ENCODE measurements around the gene CKM. TPM values are rescaled to one million over a fixed set of nuclear protein-coding genes. Genes with fewer than 3 reads are reported as not detected.

CKM gene
- polyA plus RNA-seq, 2 of the 4 experiments (the other 2 are of a cell fraction), result not detected

DNA sequence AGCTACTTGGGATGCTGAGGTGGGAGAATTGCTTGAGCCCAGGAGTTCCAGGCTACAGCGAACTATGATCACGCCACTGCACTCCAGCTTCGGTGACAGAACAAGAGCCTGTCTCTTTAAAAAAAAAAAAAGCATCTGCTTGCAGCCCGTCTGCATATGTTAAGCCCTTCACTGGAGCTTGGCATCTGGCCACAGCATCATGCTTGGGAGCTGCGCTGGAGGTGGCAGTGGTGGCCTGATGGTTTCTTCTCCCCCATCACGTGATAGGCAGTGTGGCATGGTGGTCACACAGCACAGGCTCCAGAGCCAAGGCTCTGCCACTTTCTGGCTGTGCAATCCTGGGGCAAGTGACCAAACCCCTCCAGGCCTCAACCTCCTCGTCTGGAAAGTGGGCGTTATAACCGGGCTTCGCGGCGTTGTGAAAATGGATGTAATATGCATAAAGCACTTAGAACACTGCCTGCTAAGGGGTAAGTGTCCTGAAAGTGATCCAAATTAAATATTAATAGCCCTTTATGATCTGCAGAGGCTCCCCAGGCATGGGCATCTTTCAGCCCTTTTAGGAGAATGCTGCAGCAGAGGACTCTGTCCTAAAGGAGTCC is 47.2 kb downstream of the CKM start:
- WGBS (ENCODE audit: missing lambda C conversion rate), result 79% methylated on average over 12 of the region's 12 CpGs

GRCh38 chr19:45273521-45273855 is 49.2 kb downstream of the CKM start:
- H3K4me2 ChIP-seq, result no peak overlapping the region
- ATAC-seq (no peak), DNase-seq (ENCODE audit: low read depth in 1 of 2, low spot score in 1 of 2) (no peak), FAIRE-seq (no peak)
- no peaks in the 10 kb centered on the region for H3K9me3 ChIP-seq
- ChIA-PET CTCF (no interaction called here), POLR2A (no interaction called here)
- TF ChIP-seq ATOH8 (CRISPR knock-in tag; IDR thresholded peaks at IDR 0.05; ENCODE audit: low read depth), result no peak
- TF ChIP-seq KDM5A (IDR thresholded peaks at IDR 0.05), result no peak
- TF ChIP-seq ZFP36 (IDR thresholded peaks at IDR 0.05; ENCODE audit: borderline replicate concordance, partially characterized antibody), result no peak
- TF ChIP-seq ESRRA (IDR thresholded peaks at IDR 0.05; ENCODE audit: borderline replicate concordance, low read length), result no peak
- TF ChIP-seq, protein P1, sequence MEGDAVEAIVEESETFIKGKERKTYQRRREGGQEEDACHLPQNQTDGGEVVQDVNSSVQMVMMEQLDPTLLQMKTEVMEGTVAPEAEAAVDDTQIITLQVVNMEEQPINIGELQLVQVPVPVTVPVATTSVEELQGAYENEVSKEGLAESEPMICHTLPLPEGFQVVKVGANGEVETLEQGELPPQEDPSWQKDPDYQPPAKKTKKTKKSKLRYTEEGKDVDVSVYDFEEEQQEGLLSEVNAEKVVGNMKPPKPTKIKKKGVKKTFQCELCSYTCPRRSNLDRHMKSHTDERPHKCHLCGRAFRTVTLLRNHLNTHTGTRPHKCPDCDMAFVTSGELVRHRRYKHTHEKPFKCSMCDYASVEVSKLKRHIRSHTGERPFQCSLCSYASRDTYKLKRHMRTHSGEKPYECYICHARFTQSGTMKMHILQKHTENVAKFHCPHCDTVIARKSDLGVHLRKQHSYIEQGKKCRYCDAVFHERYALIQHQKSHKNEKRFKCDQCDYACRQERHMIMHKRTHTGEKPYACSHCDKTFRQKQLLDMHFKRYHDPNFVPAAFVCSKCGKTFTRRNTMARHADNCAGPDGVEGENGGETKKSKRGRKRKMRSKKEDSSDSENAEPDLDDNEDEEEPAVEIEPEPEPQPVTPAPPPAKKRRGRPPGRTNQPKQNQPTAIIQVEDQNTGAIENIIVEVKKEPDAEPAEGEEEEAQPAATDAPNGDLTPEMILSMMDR (IDR thresholded peaks at IDR 0.05), result no peak
- no peak for TF ChIP-seq TFCP2L1 (CRISPR knock-in tag; IDR thresholded peaks at IDR 0.05)
- no peak for TF ChIP-seq HES2 (IDR thresholded peaks at IDR 0.05)
- WGBS (ENCODE audit: missing lambda C conversion rate), result 91% methylated on average over 14 of the region's 14 CpGs
- no peaks in the 10 kb centered on the region for H3K4me1 ChIP-seq
- H3K4me3 ChIP-seq, result no peak overlapping the region
- no peak overlapping the region for H3K27ac ChIP-seq

More for the DNA sequence above, 47.2 kb downstream of the CKM start:
- ATAC-seq (no peak), DNase-seq (ENCODE audit: low read depth in 1 of 2, low spot score in 1 of 2) (no peak), FAIRE-seq (no peak)
- Histone ChIP-seq H3K4me2 (no peak overlapping the region), H3K9me3 (no peaks in the 10 kb centered on the region), H3K4me3 (no peak overlapping the region), H3K4me1 (no peaks in the 10 kb centered on the region), H3K27ac (no peak overlapping the region)
- no peak for TF ChIP-seq MYC (IDR thresholded peaks at IDR 0.05; ENCODE audit: borderline replicate concordance, low read length)
- TF ChIP-seq, protein P2, sequence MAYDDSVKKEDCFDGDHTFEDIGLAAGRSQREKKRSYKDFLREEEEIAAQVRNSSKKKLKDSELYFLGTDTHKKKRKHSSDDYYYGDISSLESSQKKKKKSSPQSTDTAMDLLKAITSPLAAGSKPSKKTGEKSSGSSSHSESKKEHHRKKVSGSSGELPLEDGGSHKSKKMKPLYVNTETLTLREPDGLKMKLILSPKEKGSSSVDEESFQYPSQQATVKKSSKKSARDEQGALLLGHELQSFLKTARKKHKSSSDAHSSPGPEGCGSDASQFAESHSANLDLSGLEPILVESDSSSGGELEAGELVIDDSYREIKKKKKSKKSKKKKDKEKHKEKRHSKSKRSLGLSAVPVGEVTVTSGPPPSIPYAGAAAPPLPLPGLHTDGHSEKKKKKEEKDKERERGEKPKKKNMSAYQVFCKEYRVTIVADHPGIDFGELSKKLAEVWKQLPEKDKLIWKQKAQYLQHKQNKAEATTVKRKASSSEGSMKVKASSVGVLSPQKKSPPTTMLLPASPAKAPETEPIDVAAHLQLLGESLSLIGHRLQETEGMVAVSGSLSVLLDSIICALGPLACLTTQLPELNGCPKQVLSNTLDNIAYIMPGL (CRISPR knock-in tag; IDR thresholded peaks at IDR 0.05; ENCODE audit: borderline replicate concordance), result no peak
- TF ChIP-seq SMC3 (IDR thresholded peaks at IDR 0.05), result no peak
- no peak for TF ChIP-seq HES2 (IDR thresholded peaks at IDR 0.05)
- TF ChIP-seq HOXB13 (CRISPR knock-in tag; IDR thresholded peaks at IDR 0.05; ENCODE audit: low read depth), result no peak
- TF ChIP-seq JUN (IDR thresholded peaks at IDR 0.05), result no peak
- TF ChIP-seq RNF2 (IDR thresholded peaks at IDR 0.05; ENCODE audit: borderline replicate concordance, low read depth), result no peak
- TF ChIP-seq TP53 (CRISPR knock-in tag; IDR thresholded peaks at IDR 0.05), result no peak
- no peak for TF ChIP-seq NFE2L2 (conservative IDR thresholded peaks at IDR 0.05; ENCODE audit: low read length)
- POLR2A ChIA-PET, result no interaction called here
- CTCF ChIA-PET, result no interaction called here

- H3K9me3 ChIP-seq, result no peaks in the 10 kb centered on the region
- DNase-seq (ENCODE audit: low read depth in 1 of 2, low spot score in 1 of 2), result no peak
- 81% methylated on average over 6 of the region's 7 CpGs for WGBS (ENCODE audit: missing lambda C conversion rate)
- H3K4me1 ChIP-seq, result no peaks in the 10 kb centered on the region
- FAIRE-seq, result no peak
- ChIA-PET CTCF (no interaction called here), POLR2A (no interaction called here)
- no peak overlapping the region for H3K27ac ChIP-seq
- no peak overlapping the region for H3K4me3 ChIP-seq
- H3K4me2 ChIP-seq, result no peak overlapping the region
- ATAC-seq, result no peak
- TF ChIP-seq BHLHE40 (IDR thresholded peaks at IDR 0.05; ENCODE audit: low read depth, low read length) (no peak), PHF8 (IDR thresholded peaks at IDR 0.05; ENCODE audit: borderline replicate concordance, low read depth) (no peak), NR3C1 (IDR thresholded peaks at IDR 0.05) (no peak), NFE2L2 (conservative IDR thresholded peaks at IDR 0.05; ENCODE audit: low read length) (no peak), HOXB5 (CRISPR knock-in tag; IDR thresholded peaks at IDR 0.05) (no peak), EHF (CRISPR knock-in tag; IDR thresholded peaks at IDR 0.05) (no peak), MAX (IDR thresholded peaks at IDR 0.05) (no peak), HOXA7 (CRISPR knock-in tag; IDR thresholded peaks at IDR 0.05) (no peak), POLR2AphosphoS2 (conservative IDR thresholded peaks at IDR 0.05; ENCODE audit: low read length) (no peak), ZNF302 (CRISPR knock-in tag; IDR thresholded peaks at IDR 0.05) (no peak), CHD4 (IDR thresholded peaks at IDR 0.05; ENCODE audit: borderline replicate concordance) (no peak)
- TF ChIP-seq, protein P1 (IDR thresholded peaks at IDR 0.05), result no peak
- TF ChIP-seq, protein P3, sequence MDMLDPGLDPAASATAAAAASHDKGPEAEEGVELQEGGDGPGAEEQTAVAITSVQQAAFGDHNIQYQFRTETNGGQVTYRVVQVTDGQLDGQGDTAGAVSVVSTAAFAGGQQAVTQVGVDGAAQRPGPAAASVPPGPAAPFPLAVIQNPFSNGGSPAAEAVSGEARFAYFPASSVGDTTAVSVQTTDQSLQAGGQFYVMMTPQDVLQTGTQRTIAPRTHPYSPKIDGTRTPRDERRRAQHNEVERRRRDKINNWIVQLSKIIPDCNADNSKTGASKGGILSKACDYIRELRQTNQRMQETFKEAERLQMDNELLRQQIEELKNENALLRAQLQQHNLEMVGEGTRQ (IDR thresholded peaks at IDR 0.05), result no peak
Observed at GRCh38 chr19:45271735-45272108, 51.0 kb downstream of the CKM start.
